Sigmoid colon (tissue), 7 donors: ENCODE measurements around the gene NDUFB10. TPM values are rescaled to one million over a fixed set of nuclear protein-coding genes. Genes with fewer than 3 reads are reported as not detected.

Experiments
- DNase-seq: peaks from one replicate; pipeline ENCODE4 v3.0.0-alpha.2; 2019
- H3K27ac ChIP-seq, 4 donors: fragments of 200-600 bp; sonication (generic); one replicate each; pipeline ENCODE4 v1.5.1; 2016 to 2019; ENCODE audit warnings: mild to moderate bottlenecking in 1 of 4
- H3K27me3 ChIP-seq, 3 donors: fragments of 200-600 bp; sonication (generic); one replicate each; pipeline ENCODE4 v1.5.1; 2019; ENCODE audit warnings: mild to moderate bottlenecking in 1 of 3
- H3K36me3 ChIP-seq, 4 donors: fragments of 200-600 bp; sonication (generic); one replicate each; pipeline ENCODE4 v1.5.1; 2016 to 2019
- H3K4me1 ChIP-seq, 4 donors: fragments of 200-600 bp; sonication (generic); one replicate each; pipeline ENCODE4 v1.5.1; 2017 to 2019
- H3K4me3 ChIP-seq, 4 donors: fragments of 200-600 bp; sonication (generic); one replicate each; pipeline ENCODE4 v1.5.1; 2017 to 2019; ENCODE audit warnings: mild to moderate bottlenecking in 2 of 4, moderate library complexity in 1 of 4
- H3K9me3 ChIP-seq, 4 donors: fragments of 200-600 bp in 3 of 4; sonication (generic) in 3 of 4; one replicate each; pipeline versions ENCODE4 v1.5.1 to v1.6.1; 2013 to 2019
- EP300 ChIP-seq, 4 donors: sonication (generic); formaldehyde crosslinking; IDR thresholded peaks; one replicate each; pipeline ENCODE4 v1.6.1; 2017; ENCODE audit warnings: antibody characterized with exemption in 4 of 4
- POLR2A ChIP-seq, 2 donors: fragments of 450-650 bp; IDR thresholded peaks; one replicate each; pipeline ENCODE4 v1.6.1; 2016; ENCODE audit warnings: antibody characterized with exemption in 2 of 2, mild to moderate bottlenecking in 2 of 2, moderate library complexity in 2 of 2
- POLR2AphosphoS5 ChIP-seq, 4 donors: sonication (generic); formaldehyde crosslinking; IDR thresholded peaks; one replicate each; pipeline ENCODE4 v1.6.1; 2017; ENCODE audit warnings: antibody characterized with exemption in 4 of 4
- WGBS, 2 donors: extraction: QIAGEN DNeasy Blood & Tissue Kit; methylation state at CpG; one replicate each; pipeline ENCODE4 v1.1.7; 2013; 5-methylcytosine and 5-hydroxymethylcytosine counted together
- intact Hi-C: fragments of 100-400 bp; cut with DNase I; formaldehyde crosslinking; loops from one replicate; pipeline ENCODE4 v1.15.1; 2023
- polyA plus RNA-seq, 3 donors: library from polyadenylated mRNA; stranded (reverse); fragments of 200-250 nt; gene quantifications; one replicate each; pipeline ENCODE4 v1.2.3, GENCODE V29; 2013
- total RNA-seq, 4 donors: library from RNA; depleted of rRNA; stranded (reverse); fragments of >200 nt; gene quantifications; one replicate each; pipeline ENCODE4 v1.1.0, GENCODE V29; 2016
- TF ChIP-seq, protein P1 (sequence below), 4 experiments: fragments of 450-650 bp in 3 of 4; fragments of 200-600 bp in 1 of 4; IDR thresholded peaks; one replicate each; pipeline ENCODE4 v1.5.1; 2016 to 2019; ENCODE audit warnings: antibody characterized with exemption in 4 of 4, mild to moderate bottlenecking in 3 of 4, moderate library complexity in 2 of 4
- donor health status: healthy with polysubstance abuse.
- donor health status: Bipolar disorder and iron deficiency.
- donor health status: healthy.

Gene NDUFB10
- total and polyA plus RNA-seq, 7 donors: 200 to 489 (median 298) TPM

DNA sequence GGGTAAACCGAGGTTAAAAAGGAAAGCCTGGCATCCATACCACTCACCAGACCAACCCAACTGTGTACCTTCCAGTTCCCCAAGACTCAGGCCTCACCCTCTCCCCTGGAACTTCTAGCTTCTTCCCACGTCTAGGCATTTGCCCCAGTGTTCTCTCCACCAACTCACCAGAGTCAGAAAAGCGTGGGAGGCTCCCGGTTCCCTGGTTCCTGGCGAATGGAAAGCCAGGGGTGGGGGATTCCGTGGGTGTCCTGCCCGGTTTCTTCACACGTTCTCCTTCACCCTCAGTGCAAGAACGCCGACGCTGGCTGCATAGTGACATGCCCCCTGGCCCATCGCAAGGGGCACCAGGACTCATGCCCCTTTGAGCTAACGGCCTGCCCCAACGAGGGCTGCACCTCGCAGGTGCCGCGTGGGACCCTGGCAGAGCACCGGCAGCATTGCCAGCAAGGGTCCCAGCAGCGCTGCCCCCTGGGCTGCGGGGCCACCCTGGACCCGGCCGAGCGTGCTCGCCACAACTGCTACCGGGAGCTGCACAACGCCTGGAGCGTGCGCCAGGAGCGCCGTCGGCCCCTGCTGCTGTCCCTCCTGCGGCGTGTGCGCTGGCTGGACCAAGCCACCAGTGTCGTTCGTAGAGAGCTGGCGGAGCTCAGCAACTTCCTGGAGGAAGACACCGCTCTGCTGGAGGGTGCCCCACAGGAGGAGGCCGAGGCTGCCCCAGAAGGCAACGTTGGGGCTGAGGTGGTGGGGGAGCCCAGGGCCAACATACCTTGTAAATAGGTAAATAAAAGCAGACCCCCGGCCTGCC lies 9.0 kb downstream of the NDUFB10 start:
- intact Hi-C loops: no loop called here
- Histone ChIP-seq H3K27me3 (no peaks in the 10 kb centered on the region), H3K4me3 (no peak overlapping the region), H3K36me3 (peaks cover 0 to 4% (median 0%) of the 10 kb centered on the region in 4 donors), H3K27ac (no peak overlapping the region), H3K4me1 (peaks cover 0 to 39% (median 34%) of the 10 kb centered on the region in 4 donors), H3K9me3 (no peaks in the 10 kb centered on the region)
- TF ChIP-seq EP300 (IDR thresholded peaks at IDR 0.05): no peak
- DNase-seq: no peak
- WGBS, 2 donors: 92 to 94% methylated on average over 41 of the region's 41 CpGs

DNA sequence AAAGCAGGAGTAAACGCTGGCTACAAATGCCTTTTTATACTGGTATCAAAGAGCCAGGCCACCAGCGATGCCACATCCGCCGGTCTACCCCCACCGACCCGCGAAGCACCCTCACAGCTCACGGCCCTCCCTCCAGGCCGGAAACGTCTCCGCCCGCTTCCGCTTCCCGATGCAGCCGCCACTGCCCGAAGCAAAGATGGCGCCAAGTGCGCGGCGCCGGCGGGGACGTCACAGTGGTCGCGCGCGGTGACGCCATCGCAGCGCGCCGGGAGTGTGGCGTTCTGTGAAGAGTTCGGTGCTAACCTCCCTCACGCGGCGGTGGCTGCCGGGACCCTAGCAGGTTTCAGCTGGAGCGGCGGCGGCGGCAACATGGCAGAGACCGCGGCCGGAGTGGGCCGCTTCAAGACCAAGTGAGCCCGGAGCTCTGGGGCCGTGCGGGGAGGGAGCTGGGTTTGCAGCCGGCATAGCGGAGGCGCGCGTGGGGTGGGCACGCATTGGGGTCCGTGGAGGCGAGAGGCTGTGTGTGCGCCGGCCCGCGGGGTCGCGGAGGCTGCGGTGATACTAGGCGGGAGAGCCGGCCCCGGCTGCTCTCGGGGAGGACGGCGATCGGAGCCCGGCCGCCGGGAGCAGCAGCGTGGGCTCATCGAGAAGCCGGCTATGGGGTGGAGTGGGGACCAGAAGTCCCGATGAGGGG lies 12.6 kb downstream of the NDUFB10 start, which contains the start of gene TBL3:
TBL3 (plus strand) TSS at position 258 of the 694 bp plus-strand sequence; CDS start at position 370, 112 bp downstream.
- peak within 1 kb of the TSS; percentile 83 to 99 (median 92) for H3K4me3 ChIP-seq
- H3K36me3 ChIP-seq: peaks cover 25 to 31% (median 29%) of the 10 kb centered on the region in 4 donors
- peaks cover 0 to 31% (median 15%) of the 10 kb centered on the region in 3 donors for H3K27me3 ChIP-seq
- H3K4me1 ChIP-seq: peaks cover 0 to 25% (median 23%) of the 10 kb centered on the region in 4 donors
- TF ChIP-seq, protein P1, sequence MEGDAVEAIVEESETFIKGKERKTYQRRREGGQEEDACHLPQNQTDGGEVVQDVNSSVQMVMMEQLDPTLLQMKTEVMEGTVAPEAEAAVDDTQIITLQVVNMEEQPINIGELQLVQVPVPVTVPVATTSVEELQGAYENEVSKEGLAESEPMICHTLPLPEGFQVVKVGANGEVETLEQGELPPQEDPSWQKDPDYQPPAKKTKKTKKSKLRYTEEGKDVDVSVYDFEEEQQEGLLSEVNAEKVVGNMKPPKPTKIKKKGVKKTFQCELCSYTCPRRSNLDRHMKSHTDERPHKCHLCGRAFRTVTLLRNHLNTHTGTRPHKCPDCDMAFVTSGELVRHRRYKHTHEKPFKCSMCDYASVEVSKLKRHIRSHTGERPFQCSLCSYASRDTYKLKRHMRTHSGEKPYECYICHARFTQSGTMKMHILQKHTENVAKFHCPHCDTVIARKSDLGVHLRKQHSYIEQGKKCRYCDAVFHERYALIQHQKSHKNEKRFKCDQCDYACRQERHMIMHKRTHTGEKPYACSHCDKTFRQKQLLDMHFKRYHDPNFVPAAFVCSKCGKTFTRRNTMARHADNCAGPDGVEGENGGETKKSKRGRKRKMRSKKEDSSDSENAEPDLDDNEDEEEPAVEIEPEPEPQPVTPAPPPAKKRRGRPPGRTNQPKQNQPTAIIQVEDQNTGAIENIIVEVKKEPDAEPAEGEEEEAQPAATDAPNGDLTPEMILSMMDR (IDR thresholded peaks at IDR 0.05): no peak
- peak in 1 of 4 donors; percentile 70 for TF ChIP-seq EP300 (IDR thresholded peaks at IDR 0.05)
- TF ChIP-seq POLR2AphosphoS5 (IDR thresholded peaks at IDR 0.05): peak; percentile 97 to 99 (median 99)
- peak; percentile 93 to 95 for TF ChIP-seq POLR2A (IDR thresholded peaks at IDR 0.05)
- H3K27ac ChIP-seq: peak within 1 kb of the TSS; percentile 89 to 96 (median 93)
- DNase-seq: peak; percentile 97
- no peaks in the 10 kb centered on the region for H3K9me3 ChIP-seq
- 0 to 1% methylated on average over 78 of the region's 78 CpGs for WGBS, 2 donors
- intact Hi-C loops: no loop called here

DNA sequence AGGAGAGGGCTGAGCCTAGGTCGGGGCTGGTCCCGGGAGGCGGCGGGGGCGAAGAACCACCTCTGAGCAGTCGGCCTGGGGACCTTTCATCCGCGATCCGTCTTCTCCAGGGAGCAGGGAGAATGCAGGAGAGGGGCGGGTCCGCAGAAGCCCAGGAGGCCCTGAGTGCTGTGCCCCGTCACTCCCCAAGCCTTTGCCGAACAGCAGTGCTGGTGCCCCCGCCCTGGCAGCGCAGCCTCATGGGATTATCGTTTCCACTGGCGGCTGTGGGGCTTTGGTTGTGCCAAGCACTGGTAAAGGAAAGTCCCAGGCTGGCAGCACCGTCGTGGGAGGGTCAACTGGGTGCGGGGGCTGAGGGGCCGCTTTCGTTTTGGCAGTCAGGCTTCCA lies 13.1 kb downstream of the NDUFB10 start:
- no peaks in the 10 kb centered on the region for H3K9me3 ChIP-seq
- peaks cover 0 to 36% (median 21%) of the 10 kb centered on the region in 3 donors for H3K27me3 ChIP-seq
- peaks cover 0 to 25% (median 23%) of the 10 kb centered on the region in 4 donors for H3K4me1 ChIP-seq
- intact Hi-C loops: no loop called here
- TF ChIP-seq EP300 (IDR thresholded peaks at IDR 0.05) (no peak), POLR2AphosphoS5 (IDR thresholded peaks at IDR 0.05) (no peak), POLR2A (IDR thresholded peaks at IDR 0.05) (no peak)
- TF ChIP-seq, protein P1 (IDR thresholded peaks at IDR 0.05): no peak
- DNase-seq: no peak
- 1 to 3% methylated on average over 22 of the region's 22 CpGs for WGBS, 2 donors
- H3K36me3 ChIP-seq: peaks cover 30 to 36% (median 34%) of the 10 kb centered on the region in 4 donors
- H3K4me3 ChIP-seq: peak overlapping the region; percentile 83 to 99 (median 92)
- peak overlapping the region in 3 of 4 donors; percentile 89 to 96 (median 92) for H3K27ac ChIP-seq

DNA sequence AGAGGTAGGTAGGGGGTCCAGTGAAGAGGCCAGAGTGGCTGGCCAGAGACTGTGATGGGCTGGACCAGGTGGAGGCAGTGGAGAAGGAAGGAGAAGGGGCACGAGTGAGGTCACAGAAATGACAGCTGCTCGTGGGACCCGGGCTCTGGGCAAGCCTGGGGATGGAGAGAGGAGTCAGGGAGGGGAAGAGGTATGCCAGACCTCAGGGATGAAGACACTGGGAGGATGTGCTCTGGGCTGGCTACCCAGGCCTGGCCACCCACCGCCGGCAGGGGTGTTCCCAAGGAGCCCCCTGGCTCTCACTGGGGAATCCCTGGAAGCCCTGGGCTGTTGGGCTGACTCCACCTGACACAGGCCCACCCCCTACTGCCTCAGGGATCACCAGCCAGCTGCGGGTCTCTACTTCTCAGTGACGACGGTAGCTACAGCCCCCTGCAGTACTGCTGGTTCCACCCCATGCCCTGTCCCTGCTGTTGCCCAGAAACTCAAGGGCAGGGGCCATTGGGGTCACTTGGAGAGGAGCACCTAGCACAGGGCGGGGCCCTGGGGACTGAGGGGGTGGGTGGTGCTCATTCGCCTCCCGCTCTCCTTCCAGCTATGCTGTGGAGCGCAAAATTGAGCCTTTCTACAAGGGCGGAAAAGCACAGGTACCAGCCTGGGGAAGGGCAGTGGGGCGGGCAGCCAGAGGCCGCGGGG lies 14.3 kb downstream of the NDUFB10 start:
- Histone ChIP-seq H3K27ac (no peak overlapping the region), H3K27me3 (peaks cover 4 to 48% (median 32%) of the 10 kb centered on the region in 3 donors), H3K9me3 (no peaks in the 10 kb centered on the region), H3K4me3 (no peak overlapping the region), H3K4me1 (peaks cover 0 to 25% (median 23%) of the 10 kb centered on the region in 4 donors), H3K36me3 (peaks cover 41 to 48% (median 45%) of the 10 kb centered on the region in 4 donors)
- TF ChIP-seq POLR2A (IDR thresholded peaks at IDR 0.05): no peak
- WGBS, 2 donors: 92% methylated on average over 16 of the region's 16 CpGs
- intact Hi-C loops: no loop called here
- no peak for DNase-seq

DNA sequence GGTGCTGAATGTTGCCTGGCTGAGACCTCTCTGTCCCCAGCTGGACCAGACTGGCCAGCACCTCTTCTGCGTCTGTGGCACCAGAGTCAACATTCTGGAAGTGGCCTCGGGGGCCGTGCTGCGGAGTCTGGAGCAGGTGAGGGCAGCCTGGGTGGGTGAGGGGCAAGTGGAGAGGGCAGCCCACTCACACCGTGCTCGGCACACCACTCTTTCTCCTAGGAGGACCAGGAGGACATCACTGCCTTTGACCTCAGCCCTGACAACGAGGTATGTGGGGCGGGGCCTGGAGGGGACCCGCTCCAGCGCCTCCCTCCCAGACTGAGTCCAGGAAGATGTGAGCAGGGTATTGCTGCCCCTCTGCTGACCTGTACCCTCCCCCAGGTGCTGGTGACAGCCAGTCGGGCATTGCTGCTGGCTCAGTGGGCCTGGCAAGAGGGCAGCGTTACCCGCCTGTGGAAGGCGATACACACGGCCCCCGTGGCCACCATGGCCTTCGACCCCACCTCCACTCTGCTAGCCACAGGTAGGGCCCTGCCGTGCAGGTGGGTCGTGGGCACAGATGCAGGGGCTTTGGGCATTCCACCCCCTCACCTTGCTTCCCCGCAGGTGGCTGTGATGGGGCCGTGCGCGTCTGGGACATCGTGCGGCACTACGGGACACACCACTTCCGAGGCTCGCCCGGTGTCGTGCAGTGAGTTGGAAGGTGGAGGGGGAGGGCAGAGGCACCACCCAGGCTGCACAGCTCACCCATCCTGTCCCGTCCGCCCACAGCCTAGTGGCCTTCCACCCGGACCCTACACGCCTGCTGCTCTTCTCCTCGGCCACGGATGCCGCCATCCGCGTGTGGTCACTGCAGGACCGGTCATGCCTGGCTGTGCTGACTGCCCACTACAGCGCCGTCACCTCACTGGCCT lies 15.1 kb downstream of the NDUFB10 start:
- H3K27me3 ChIP-seq: peaks cover 12 to 56% (median 40%) of the 10 kb centered on the region in 3 donors
- H3K4me3 ChIP-seq: no peak overlapping the region
- H3K4me1 ChIP-seq: peaks cover 0 to 28% (median 26%) of the 10 kb centered on the region in 4 donors
- WGBS, 2 donors: 95 to 96% methylated on average over 42 of the region's 42 CpGs
- H3K27ac ChIP-seq: no peak overlapping the region
- no peaks in the 10 kb centered on the region for H3K9me3 ChIP-seq
- intact Hi-C loops: no loop called here
- no peak for DNase-seq
- H3K36me3 ChIP-seq: peaks cover 43 to 52% (median 45%) of the 10 kb centered on the region in 4 donors
- TF ChIP-seq POLR2A (IDR thresholded peaks at IDR 0.05) (no peak), EP300 (IDR thresholded peaks at IDR 0.05) (no peak), POLR2AphosphoS5 (IDR thresholded peaks at IDR 0.05) (no peak)
- TF ChIP-seq, protein P1 (IDR thresholded peaks at IDR 0.05): no peak
